PFSK-1 (cell line): ENCODE results near the gene ERBIN.

Experiments
- FOXP2 ChIP-seq: optimal IDR thresholded peaks from 2 replicates; pipeline ENCODE3; 2011; ENCODE audit warnings: borderline replicate concordance, control low read depth, inconsistent platforms; ENCODE audit not compliant: insufficient read depth; ENCODE audit errors: extremely low read length, extremely low read depth
- POLR2AphosphoS5 ChIP-seq: IDR thresholded peaks from 2 replicates; pipeline ENCODE4 v1.6.1; 2012; ENCODE audit warnings: low read depth, mild to moderate bottlenecking, control low read depth, low read length, moderate library complexity
- REST ChIP-seq, 2 experiments: IDR thresholded peaks; 2 replicates each; pipeline versions ENCODE4 v1.6.1 to v1.8.0; 2011 to 2012; ENCODE audit warnings: low read depth in 2 of 2, low read length in 2 of 2, control low read depth in 1 of 2, inconsistent platforms in 1 of 2, mild to moderate bottlenecking in 1 of 2, moderate library complexity in 1 of 2; ENCODE audit not compliant: insufficient read depth in 1 of 2
- SIN3A ChIP-seq: IDR thresholded peaks from 2 replicates; pipeline ENCODE4 v1.6.1; 2012; ENCODE audit warnings: mild to moderate bottlenecking, low read length, moderate library complexity, borderline replicate concordance; ENCODE audit not compliant: insufficient read depth
- TAF1 ChIP-seq: IDR thresholded peaks from 2 replicates; pipeline ENCODE4 v1.6.1; 2012; ENCODE audit warnings: low read length, control low read depth, borderline replicate concordance; ENCODE audit not compliant: insufficient read depth

GRCh38 chr5:65986796-65987195, 60.4 kb downstream of the ERBIN start:
- no peak for TF ChIP-seq POLR2AphosphoS5
- TF ChIP-seq FOXP2 = no peak
- TF ChIP-seq TAF1 = no peak
- TF ChIP-seq SIN3A = no peak
- TF ChIP-seq REST (IDR thresholded peaks at IDR 0.05; ENCODE audit: insufficient read depth in 1 of 2, low read depth in 2 of 2, low read length in 2 of 2) = no peak
